ENCODE measurements around the gene ASIC4. TPM values are rescaled to one million over a fixed set of nuclear protein-coding genes. Genes with fewer than 3 reads are reported as not detected.

Gene ASIC4
- total and polyA plus RNA-seq, 12 donors = 0.15 to 0.43 (median 0.20) TPM; not detected in 7

GRCh38 chr2:219508971-219509779, 5.1 kb upstream of the ASIC4 start:
- peaks cover 0 to 34% (median 22%) of the 10 kb centered on the region in 9 donors for H3K36me3 ChIP-seq
- intact Hi-C loops (cut with DNase I) = no loop called here
- no peak overlapping the region for H3K27ac ChIP-seq
- peaks cover 2 to 52% (median 27%) of the 10 kb centered on the region in 9 donors for H3K4me1 ChIP-seq
- H3K9me3 ChIP-seq = no peaks in the 10 kb centered on the region
- DNase-seq (no peak), ATAC-seq (peak in 7 of 8 donors; percentile 2 to 18 (median 9))
- peaks cover 0 to 55% (median 41%) of the 10 kb centered on the region in 7 donors for H3K27me3 ChIP-seq
- 9 to 15% methylated on average over 13 to 14 of the region's 14 CpGs for WGBS, 2 donors
- TF ChIP-seq CTCF (IDR thresholded peaks at IDR 0.05) = no peak
- peak overlapping the region in 1 of 10 donors; percentile 27 for H3K4me3 ChIP-seq

DNA sequence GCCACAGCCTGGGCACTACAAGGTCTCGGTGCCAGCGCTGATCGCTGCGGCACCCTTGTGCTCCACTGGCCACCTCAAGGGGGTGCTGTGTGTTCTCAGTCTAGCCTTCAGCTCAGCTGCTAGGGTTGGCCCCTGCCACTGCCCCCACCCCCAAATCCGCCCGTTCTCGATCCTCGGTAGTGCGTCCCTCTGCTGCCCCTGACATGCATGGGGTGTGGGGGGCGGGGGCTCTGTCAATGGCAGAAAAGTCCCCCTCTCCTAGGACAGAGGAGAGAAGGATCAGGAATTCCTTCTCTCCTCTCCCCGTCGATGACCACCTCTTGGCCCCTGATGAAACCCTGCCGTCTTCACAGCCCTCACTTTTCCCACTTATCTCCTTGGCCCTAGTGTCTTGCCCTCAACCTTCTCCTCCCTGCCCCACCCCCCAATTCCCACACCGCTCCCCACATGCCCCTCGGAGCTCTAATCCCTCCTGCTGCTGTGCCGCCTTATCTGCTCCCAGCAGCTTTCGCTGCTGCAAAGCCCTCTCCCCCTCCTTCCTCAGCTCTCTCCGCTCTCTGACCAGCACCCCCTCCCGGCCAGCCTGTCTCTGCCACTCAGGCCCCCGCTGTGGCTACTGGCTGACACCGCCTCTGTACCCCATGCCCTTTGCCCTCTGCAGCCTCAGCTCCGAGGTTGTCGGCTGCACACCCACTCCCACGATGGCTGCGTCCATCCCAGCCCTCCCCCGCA, 4.3 kb upstream of the ASIC4 start:
- ATAC-seq (peak; percentile 57 to 87 (median 74)), DNase-seq (peak; percentile 45 to 49)
- peak; percentile 28 to 73 (median 64) for TF ChIP-seq CTCF (IDR thresholded peaks at IDR 0.05)
- Histone ChIP-seq H3K4me3 (peak overlapping the region in 7 of 10 donors; percentile 14 to 42 (median 32)), H3K27me3 (peaks cover 0 to 63% (median 48%) of the 10 kb centered on the region in 7 donors), H3K36me3 (peaks cover 0 to 26% (median 16%) of the 10 kb centered on the region in 9 donors), H3K27ac (no peak overlapping the region), H3K9me3 (no peaks in the 10 kb centered on the region), H3K4me1 (peaks cover 5 to 58% (median 30%) of the 10 kb centered on the region in 9 donors)
- 1 to 2% methylated on average over 26 of the region's 26 CpGs for WGBS, 2 donors
- intact Hi-C loops (cut with DNase I) = no loop called here

DNA sequence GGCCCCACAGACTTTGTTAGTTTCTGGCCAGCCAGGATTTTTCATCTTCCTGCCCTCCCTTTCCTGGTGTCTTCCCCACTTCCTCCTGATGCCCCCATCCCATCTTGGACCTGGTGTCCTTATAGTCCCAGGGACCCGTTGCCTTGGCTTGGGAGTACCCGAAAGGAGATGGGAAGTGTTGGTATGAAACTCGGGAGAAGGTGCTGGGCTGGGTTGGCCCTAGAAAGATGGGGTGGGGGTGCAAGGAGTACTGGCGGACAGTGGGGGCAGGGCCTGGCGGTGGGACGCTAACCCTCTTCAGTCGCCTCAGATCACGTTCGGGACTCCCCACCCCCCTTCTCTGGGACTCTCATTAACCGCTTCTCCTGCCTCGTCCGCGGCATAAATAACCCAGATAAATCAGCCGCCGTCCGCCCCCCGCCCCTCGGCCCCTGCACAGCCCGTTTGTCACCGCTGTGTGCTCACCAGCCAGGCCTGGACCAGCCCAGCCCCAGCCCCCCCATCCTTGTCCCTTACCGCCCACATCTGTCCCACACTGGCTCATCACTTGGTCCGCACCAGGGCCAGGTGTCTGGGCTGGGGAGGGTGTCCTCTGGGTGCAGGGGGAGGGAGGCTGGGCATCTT, 3.7 kb upstream of the ASIC4 start:
- Histone ChIP-seq H3K9me3 (no peaks in the 10 kb centered on the region), H3K4me1 (peaks cover 5 to 58% (median 30%) of the 10 kb centered on the region in 9 donors), H3K27me3 (peaks cover 0 to 70% (median 54%) of the 10 kb centered on the region in 7 donors), H3K27ac (no peak overlapping the region), H3K4me3 (peak overlapping the region in 1 of 10 donors; percentile 32), H3K36me3 (peaks cover 0 to 19% (median 11%) of the 10 kb centered on the region in 9 donors)
- ATAC-seq = no peak
- TF ChIP-seq CTCF (IDR thresholded peaks at IDR 0.05) = no peak
- intact Hi-C loops (cut with DNase I) = no loop called here
- 28 to 40% methylated on average over 22 of the region's 22 CpGs for WGBS, 2 donors
- DNase-seq = no peak
